Neural cell (in vitro differentiated cells): ENCODE results near the gene CDX4. TPM values are rescaled to one million over a fixed set of nuclear protein-coding genes. Genes with fewer than 3 reads are reported as not detected.

Source experiments
- H2AFZ ChIP-seq: fragments of 200-600, 300-800 bp; sonication (generic), shearing (Covaris generic); 2 replicates; pipeline ENCODE4 v1.6.0; 2014; ENCODE audit warnings: low read depth, mild to moderate bottlenecking, antibody characterized with exemption, low read length, moderate library complexity
- H3F3A ChIP-seq: fragments of 200-600 bp; shearing (Covaris generic); 2 replicates; pipeline ENCODE4 v1.6.1; 2016; ENCODE audit warnings: mild to moderate bottlenecking, moderate library complexity, mixed read lengths, antibody characterized with exemption, low read length; ENCODE audit not compliant: insufficient read depth, poor library complexity, severe bottlenecking
- H3K27ac ChIP-seq: fragments of 200-600, 300-800 bp; sonication (generic), shearing (Covaris generic); 2 replicates; pipeline ENCODE4 v1.5.1; 2014; ENCODE audit warnings: mild to moderate bottlenecking, low read length, moderate library complexity
- H3K27me3 ChIP-seq: fragments of 300-800, 200-600 bp; sonication (generic), shearing (Covaris generic); 2 replicates; pipeline ENCODE4 v1.6.0; 2014; ENCODE audit warnings: mild to moderate bottlenecking, low read depth, low read length, moderate library complexity; ENCODE audit not compliant: insufficient read depth
- H3K36me3 ChIP-seq: fragments of 300-800, 200-600 bp; sonication (generic), shearing (Covaris generic); 2 replicates; pipeline ENCODE4 v1.5.1; 2014; ENCODE audit warnings: mild to moderate bottlenecking, antibody characterized with exemption, low read length, moderate library complexity; ENCODE audit not compliant: insufficient read depth
- H3K4me2 ChIP-seq: fragments of 300-800, 200-600 bp; sonication (generic), shearing (Covaris generic); 2 replicates; pipeline ENCODE4 v1.6.0; 2014; ENCODE audit warnings: mild to moderate bottlenecking, low read length
- H3K4me3 ChIP-seq: fragments of 300-800, 200-600 bp; sonication (generic), shearing (Covaris generic); 2 replicates; pipeline ENCODE4 v1.5.1; 2014; ENCODE audit warnings: mild to moderate bottlenecking, low read length, moderate library complexity
- H3K79me2 ChIP-seq: fragments of 200-600 bp; shearing (Covaris generic); replicated peaks from 2 replicates; pipeline ENCODE4 v1.6.0; 2014; ENCODE audit warnings: mild to moderate bottlenecking, low read length, moderate library complexity; ENCODE audit not compliant: insufficient read depth
- H3K9ac ChIP-seq: fragments of 300-800, 200-600 bp; sonication (generic), shearing (Covaris generic); 2 replicates; pipeline ENCODE4 v1.6.1; 2016; ENCODE audit warnings: mild to moderate bottlenecking, low read length, mixed read lengths
- H3K9me2 ChIP-seq: fragments of 200-600 bp; shearing (Covaris generic); 2 replicates; pipeline ENCODE4 v1.6.1; 2016; ENCODE audit warnings: mild to moderate bottlenecking, low read length, mixed read lengths; ENCODE audit not compliant: insufficient read depth
- H3K9me3 ChIP-seq: fragments of 200-600, 300-800 bp; sonication (generic), shearing (Covaris generic); 2 replicates; pipeline ENCODE4 v1.6.1; 2016; ENCODE audit warnings: mild to moderate bottlenecking, mixed run types, low read length, moderate library complexity, mixed read lengths
- H4K20me1 ChIP-seq: fragments of 200-600 bp; shearing (Covaris generic); 2 replicates; pipeline ENCODE4 v1.6.1; 2016; ENCODE audit warnings: mild to moderate bottlenecking, mixed run types; ENCODE audit not compliant: insufficient read depth
- CTCF ChIP-seq: fragments of 450-650 bp; IDR thresholded peaks from 2 replicates; pipeline ENCODE4 v1.5.1; 2014; ENCODE audit warnings: antibody characterized with exemption, mild to moderate bottlenecking, moderate library complexity; ENCODE audit not compliant: poor library complexity, severe bottlenecking
- EP300 ChIP-seq: fragments of 450-650 bp; conservative IDR thresholded peaks from 2 replicates; pipeline ENCODE4 v1.6.1; 2014; ENCODE audit warnings: antibody characterized with exemption, mild to moderate bottlenecking, moderate library complexity; ENCODE audit not compliant: poor library complexity, severe bottlenecking
- EZH2 ChIP-seq: fragments of 200-600, 300-800 bp; shearing (Covaris generic), sonication (generic); IDR thresholded peaks from 2 replicates; pipeline ENCODE4 v1.6.1; 2014; ENCODE audit warnings: antibody characterized with exemption, low read length, borderline replicate concordance, mild to moderate bottlenecking; ENCODE audit not compliant: insufficient read depth, poor library complexity, severe bottlenecking
- MXI1 ChIP-seq: fragments of 450-650 bp; conservative IDR thresholded peaks from 2 replicates; pipeline ENCODE4 v1.6.1; 2014; ENCODE audit warnings: antibody characterized with exemption, mild to moderate bottlenecking; ENCODE audit not compliant: poor library complexity, severe bottlenecking
- POLR2AphosphoS5 ChIP-seq: IDR thresholded peaks from 2 replicates; pipeline ENCODE4 v1.6.1; 2012
- REST ChIP-seq: IDR thresholded peaks from 2 replicates; pipeline ENCODE4 v1.6.1; 2012; ENCODE audit warnings: borderline replicate concordance
- SMC3 ChIP-seq: fragments of 450-650 bp; conservative IDR thresholded peaks from 2 replicates; pipeline ENCODE4 v1.6.1; 2014; ENCODE audit warnings: antibody characterized with exemption, mild to moderate bottlenecking, moderate library complexity; ENCODE audit not compliant: poor library complexity
- TAF1 ChIP-seq: IDR thresholded peaks from 2 replicates; pipeline ENCODE4 v1.6.1; 2012; ENCODE audit warnings: low read depth
- polyA plus RNA-seq: library from polyadenylated mRNA; depleted of rRNA; stranded (reverse); fragments of >200 nt; gene quantifications from 2 replicates; pipeline ENCODE4 v1.2.3, GENCODE V29; 2014

CDX4 gene
- polyA plus RNA-seq, 1 donor from 2014 or later, result not detected

- Histone ChIP-seq H4K20me1 (no peaks in the 10 kb centered on the region), H3K9ac (no peak overlapping the region), H3K4me3 (no peak overlapping the region), H3K36me3 (no peaks in the 10 kb centered on the region), H3F3A (no peaks in the 10 kb centered on the region), H3K9me2 (no peaks in the 10 kb centered on the region), H2AFZ (no peak overlapping the region), H3K27me3 (peaks cover 16% of the 10 kb centered on the region), H3K4me2 (no peak overlapping the region), H3K27ac (no peak overlapping the region), H3K79me2 (no peaks in the 10 kb centered on the region), H3K9me3 (no peaks in the 10 kb centered on the region)
- no peak for TF ChIP-seq CTCF
- no peak for TF ChIP-seq SMC3
Observed at GRCh38 chrX:73448379-73448778, 1.5 kb downstream of the CDX4 start.

GRCh38 chrX:73455171-73455570 is 8.3 kb downstream of the CDX4 start:
- H2AFZ ChIP-seq, result no peak overlapping the region
- no peak overlapping the region for H3K4me2 ChIP-seq
- H3K9me2 ChIP-seq, result no peaks in the 10 kb centered on the region
- H3K4me3 ChIP-seq, result no peak overlapping the region
- H3K36me3 ChIP-seq, result no peaks in the 10 kb centered on the region
- TF ChIP-seq SMC3, result no peak
- H3K9ac ChIP-seq, result no peak overlapping the region
- no peaks in the 10 kb centered on the region for H3K9me3 ChIP-seq
- no peaks in the 10 kb centered on the region for H3K27me3 ChIP-seq
- no peaks in the 10 kb centered on the region for H3F3A ChIP-seq
- no peaks in the 10 kb centered on the region for H3K79me2 ChIP-seq
- H4K20me1 ChIP-seq, result no peaks in the 10 kb centered on the region
- H3K27ac ChIP-seq, result no peak overlapping the region

GRCh38 chrX:73457306-73457705 is 10.5 kb downstream of the CDX4 start:
- Histone ChIP-seq H3K9me3 (no peaks in the 10 kb centered on the region), H2AFZ (no peak overlapping the region), H3K27ac (no peak overlapping the region), H3K9me2 (no peaks in the 10 kb centered on the region), H3K36me3 (no peaks in the 10 kb centered on the region), H4K20me1 (no peaks in the 10 kb centered on the region), H3K9ac (no peak overlapping the region), H3F3A (no peaks in the 10 kb centered on the region), H3K4me2 (no peak overlapping the region), H3K4me3 (no peak overlapping the region), H3K27me3 (no peaks in the 10 kb centered on the region), H3K79me2 (no peaks in the 10 kb centered on the region)
- TF ChIP-seq CTCF (no peak), REST (no peak), EP300 (no peak), MXI1 (no peak), EZH2 (no peak), TAF1 (no peak), POLR2AphosphoS5 (no peak), SMC3 (no peak)
